Stomach (tissue), 9 donors: ENCODE data around the gene AVL9. TPM values are rescaled to one million over a fixed set of nuclear protein-coding genes. Genes with fewer than 3 reads are reported as not detected.
A peak's percentile ranks its signal among the peaks of the same experiment; 100 is the strongest.

Experiments
- DNase-seq, 2 donors: peaks; one replicate each; pipeline versions ENCODE4 v3.0.0 to v3.0.0-alpha.2; 2013 to 2019
- H3K27ac ChIP-seq, 5 donors: fragments of 200-600 bp in 4 of 5; sonication (generic) in 4 of 5; one replicate each; pipeline ENCODE4 v1.5.1; 2013 to 2019; ENCODE audit warnings: mild to moderate bottlenecking in 1 of 5, moderate library complexity in 1 of 5
- H3K27me3 ChIP-seq, 3 donors: fragments of 200-600 bp; sonication (generic); one replicate each; pipeline ENCODE4 v1.5.1; 2017 to 2019; ENCODE audit warnings: mixed run types in 1 of 3
- H3K36me3 ChIP-seq, 4 donors: fragments of 200-600 bp; sonication (generic); 1 replicate in 3 of 4; 2 replicates in 1 of 4; pipeline ENCODE4 v1.5.1; 2016 to 2019
- H3K4me1 ChIP-seq, 4 donors: fragments of 200-600 bp; sonication (generic); one replicate each; pipeline ENCODE4 v1.5.1; 2016 to 2019
- H3K4me3 ChIP-seq, 4 donors: fragments of 200-600 bp; sonication (generic) in 3 of 4; one replicate each; pipeline ENCODE4 v1.5.1; 2016 to 2019; ENCODE audit warnings: mild to moderate bottlenecking in 1 of 4
- H3K9me3 ChIP-seq, 4 donors: fragments of 200-600 bp; sonication (generic); one replicate each; pipeline ENCODE4 v1.5.1; 2016 to 2019
- CTCF ChIP-seq, 7 experiments: fragments of 450-650 bp in 4 of 7; fragments of 200-600 bp in 3 of 7; sonication (generic) in 3 of 7; IDR thresholded peaks; one replicate each; pipeline ENCODE4 v1.5.1; 2016 to 2019; ENCODE audit warnings: antibody characterized with exemption in 7 of 7, control low read depth in 2 of 7, mild to moderate bottlenecking in 1 of 7
- EP300 ChIP-seq: sonication (generic); formaldehyde crosslinking; IDR thresholded peaks from one replicate; pipeline ENCODE4 v1.6.1; 2017; ENCODE audit warnings: antibody characterized with exemption
- POLR2A ChIP-seq, 4 donors: fragments of 450-650 bp; IDR thresholded peaks; one replicate each; pipeline ENCODE4 v1.6.1; 2016; ENCODE audit warnings: antibody characterized with exemption in 4 of 4, control low read depth in 2 of 4, mild to moderate bottlenecking in 1 of 4, moderate library complexity in 1 of 4
- POLR2AphosphoS5 ChIP-seq, 3 donors: sonication (generic); formaldehyde crosslinking; IDR thresholded peaks; one replicate each; pipeline ENCODE4 v1.6.1; 2016; ENCODE audit warnings: antibody characterized with exemption in 3 of 3
- WGBS, 5 donors: extraction: QIAGEN DNeasy Blood & Tissue Kit in 3 of 5; methylation state at CpG; one replicate each; pipeline versions ENCODE4 v1.1.5 to v1.1.7; 2013 to 2018; 5-methylcytosine and 5-hydroxymethylcytosine counted together
- intact Hi-C: fragments of 100-400 bp; cut with DNase I; formaldehyde crosslinking; loops from one replicate; pipeline ENCODE4 v1.15.1; 2023; ENCODE audit warnings: low total_unique reads
- polyA plus RNA-seq, 3 donors: library from polyadenylated mRNA; stranded (reverse); fragments of 200-250 nt; gene quantifications; one replicate each; pipeline ENCODE4 v1.2.3, GENCODE V29; 2013
- total RNA-seq, 5 donors: library from RNA; depleted of rRNA; stranded (reverse); fragments of >200 nt; gene quantifications; one replicate each; pipeline versions ENCODE4 v1.1.0 to v1.2.3, GENCODE V29; 2014 to 2016
- donor health status: healthy with polysubstance abuse.
- donor health status: Bipolar disorder and iron deficiency.
- donor health status: healthy.

Gene AVL9
- total and polyA plus RNA-seq, 8 donors: 7.2 to 197 (median 36.4) TPM

GRCh38 chr7:32605032-32605431 lies 109.7 kb downstream of the AVL9 start:
- H3K4me3 ChIP-seq: no peak overlapping the region
- intact Hi-C loops: no loop called here
- no peak for DNase-seq
- H3K27me3 ChIP-seq: no peaks in the 10 kb centered on the region
- no peaks in the 10 kb centered on the region for H3K4me1 ChIP-seq
- H3K36me3 ChIP-seq: no peaks in the 10 kb centered on the region
- H3K27ac ChIP-seq: no peak overlapping the region
- TF ChIP-seq POLR2A (IDR thresholded peaks at IDR 0.05) (no peak), CTCF (IDR thresholded peaks at IDR 0.05) (no peak), POLR2AphosphoS5 (IDR thresholded peaks at IDR 0.05) (no peak), EP300 (no peak)
- peaks cover 0 to 11% (median 4%) of the 10 kb centered on the region in 4 donors for H3K9me3 ChIP-seq

GRCh38 chr7:32609463-32609862 lies 114.2 kb downstream of the AVL9 start:
- TF ChIP-seq POLR2A (IDR thresholded peaks at IDR 0.05): no peak
- no peak for TF ChIP-seq CTCF (IDR thresholded peaks at IDR 0.05)
- TF ChIP-seq EP300: no peak
- no peak for TF ChIP-seq POLR2AphosphoS5 (IDR thresholded peaks at IDR 0.05)
- no peak for DNase-seq
- 74 to 88% (median 83%) methylated on average over 4 of the region's 4 CpGs for WGBS, 5 donors
- H3K4me1 ChIP-seq: no peaks in the 10 kb centered on the region
- H3K27ac ChIP-seq: no peak overlapping the region
- no peaks in the 10 kb centered on the region for H3K36me3 ChIP-seq
- no peak overlapping the region for H3K4me3 ChIP-seq
- intact Hi-C loops: no loop called here
- peaks cover 0 to 7% (median 3%) of the 10 kb centered on the region in 4 donors for H3K9me3 ChIP-seq
- no peaks in the 10 kb centered on the region for H3K27me3 ChIP-seq

- Histone ChIP-seq H3K27me3 (no peaks in the 10 kb centered on the region), H3K4me3 (no peak overlapping the region), H3K27ac (no peak overlapping the region), H3K36me3 (no peaks in the 10 kb centered on the region), H3K9me3 (no peaks in the 10 kb centered on the region), H3K4me1 (no peaks in the 10 kb centered on the region)
- intact Hi-C loops: no loop called here
- 67 to 79% (median 75%) methylated on average over 5 of the region's 5 CpGs for WGBS, 5 donors
- TF ChIP-seq EP300 (no peak), POLR2AphosphoS5 (IDR thresholded peaks at IDR 0.05) (no peak), POLR2A (IDR thresholded peaks at IDR 0.05) (no peak), CTCF (IDR thresholded peaks at IDR 0.05) (no peak)
- no peak for DNase-seq
Observed at GRCh38 chr7:32611201-32612099, 116.2 kb downstream of the AVL9 start.

GRCh38 chr7:32616625-32617024 lies 121.3 kb downstream of the AVL9 start:
- no peaks in the 10 kb centered on the region for H3K4me1 ChIP-seq
- no peak overlapping the region for H3K4me3 ChIP-seq
- no peak for TF ChIP-seq CTCF (IDR thresholded peaks at IDR 0.05)
- no peak for TF ChIP-seq POLR2A (IDR thresholded peaks at IDR 0.05)
- TF ChIP-seq POLR2AphosphoS5 (IDR thresholded peaks at IDR 0.05): no peak
- no peak for TF ChIP-seq EP300
- H3K9me3 ChIP-seq: no peaks in the 10 kb centered on the region
- peak in 1 of 2 donors; percentile 4 for DNase-seq
- H3K27ac ChIP-seq: no peak overlapping the region
- 72 to 97% (median 89%) methylated on average over 1 of the region's 1 CpG for WGBS, 5 donors
- no peaks in the 10 kb centered on the region for H3K36me3 ChIP-seq
- no peaks in the 10 kb centered on the region for H3K27me3 ChIP-seq
- intact Hi-C loops: no loop called here
